Measurements from ENCODE around the gene IFI6.

DNA sequence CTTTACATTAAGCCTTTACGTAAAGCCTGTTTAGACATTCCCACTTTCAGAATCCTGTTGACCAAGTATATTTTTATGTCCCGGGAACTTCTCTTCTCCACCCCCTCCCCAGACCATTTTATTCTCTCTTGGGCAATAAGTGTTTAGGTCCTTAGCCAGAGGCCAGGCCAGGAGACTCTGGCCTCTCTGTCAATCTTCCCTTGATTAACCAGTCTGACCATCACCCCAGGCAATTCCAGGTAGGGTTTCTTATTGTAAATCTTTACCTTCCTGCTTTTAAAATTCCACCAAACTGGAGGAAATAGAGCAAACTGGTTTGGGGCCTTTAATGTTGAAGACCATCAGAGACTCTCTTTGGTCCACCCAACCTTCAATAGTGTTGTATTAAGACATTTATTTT lies 12.2 kb upstream of the IFI6 start:
- TF ChIP-seq YY1 (IDR thresholded peaks at IDR 0.05; ENCODE audit: insufficient read depth, insufficient read length) = no peak
- no peak for TF ChIP-seq ZNF274 (IDR thresholded peaks at IDR 0.05; ENCODE audit: low read depth, low read length)
- TF ChIP-seq SUZ12 (IDR thresholded peaks at IDR 0.05; ENCODE audit: extremely low read depth, insufficient read depth, insufficient read length) = no peak

Measured in NT2/D1 (cell line).